NCI-H510A treated with DMSO at 0.1 percent for 48 hours (cell line): Measurements from ENCODE around the gene SP8.
"Not testable (repeated sequence)": the region's sequence is repeated elsewhere in the genome, so short reads cannot be mapped to it uniquely, and the experiment has no call there.

Experiments used
- DNase-seq: peaks from one replicate; lab custom pipeline; 2025; lab: John Stamatoyannopoulos, UW

SP8 gene

GRCh38 chr7:20786779-20787659 lies at the start of gene SP8:
Gene SP8, minus strand, starts transcription at chr7:20786886. Its CDS starts 88 bp downstream, at chr7:20786798.
- peak; percentile 75 for DNase-seq

DNA sequence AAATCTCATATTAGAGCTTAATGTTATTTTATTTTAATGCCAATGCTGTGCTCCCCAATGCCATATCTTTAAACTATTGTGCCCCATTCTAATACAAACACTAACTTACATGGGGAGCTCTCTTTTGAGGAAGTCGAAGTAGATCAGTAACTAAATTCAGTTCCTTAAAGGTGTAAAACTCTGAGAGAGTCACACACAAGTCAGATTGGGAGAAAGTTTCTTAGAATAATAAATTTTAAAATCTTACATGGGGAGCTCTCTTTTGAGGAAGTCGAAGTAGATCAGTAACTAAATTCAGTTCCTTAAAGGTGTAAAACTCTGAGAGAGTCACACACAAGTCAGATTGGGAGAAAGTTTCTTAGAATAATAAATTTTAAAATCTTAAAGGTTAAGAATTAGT lies 49.7 kb upstream of the SP8 start:
- DNase-seq = not testable (repeated sequence)

DNA sequence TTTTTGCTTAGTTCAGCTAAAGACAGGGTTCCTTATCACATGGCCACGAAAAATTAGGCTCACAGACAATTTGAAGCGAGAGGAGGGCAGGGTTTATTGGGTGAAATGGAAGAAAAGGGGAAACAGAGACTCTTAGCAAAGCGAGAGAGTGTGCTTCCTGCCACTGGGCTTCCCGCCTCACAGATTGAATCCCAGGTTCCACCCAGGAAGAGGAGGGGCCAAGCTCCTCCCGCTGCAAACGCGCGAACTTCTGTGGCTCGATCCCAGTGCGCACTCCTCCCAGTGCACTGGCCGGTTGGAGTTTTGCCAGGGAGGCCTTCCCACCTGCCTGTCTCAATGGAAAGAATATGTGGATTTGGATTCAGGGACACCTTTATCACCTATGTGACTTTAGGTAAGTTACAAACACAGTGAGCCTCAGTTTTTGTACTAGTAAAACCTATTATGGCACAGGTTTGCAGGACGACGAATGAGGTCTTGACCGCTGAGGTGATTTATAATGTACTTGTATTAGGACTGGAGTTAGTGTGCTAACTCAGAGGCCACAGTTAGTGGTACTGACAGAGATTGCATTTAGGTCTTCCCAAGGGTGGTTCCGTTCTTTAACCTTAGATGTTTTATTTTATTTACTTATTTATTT lies 48.5 kb upstream of the SP8 start:
- DNase-seq = no peak

GRCh38 chr7:20834656-20835055 lies 48.0 kb upstream of the SP8 start:
- DNase-seq = no peak

DNA sequence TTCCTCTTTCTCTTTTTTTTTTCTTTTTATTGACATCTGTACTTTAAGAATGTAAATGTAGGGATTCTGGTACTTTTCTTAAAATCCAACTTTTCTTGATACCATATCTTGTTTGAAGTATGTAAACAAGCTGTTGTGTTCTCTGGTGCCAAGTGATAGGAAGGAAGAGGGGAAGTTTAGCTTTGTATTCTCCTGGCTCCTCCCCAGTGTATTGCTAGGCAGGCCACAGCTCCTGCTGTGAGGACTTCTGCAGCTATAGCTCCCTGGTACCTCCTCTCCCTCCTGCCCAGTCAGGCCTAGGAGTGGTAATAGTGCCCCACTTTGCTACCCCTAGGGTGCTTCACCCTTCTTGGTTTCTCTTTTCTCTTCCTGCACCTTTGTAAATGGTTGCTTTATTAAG lies 45.3 kb upstream of the SP8 start:
- DNase-seq = no peak

DNA sequence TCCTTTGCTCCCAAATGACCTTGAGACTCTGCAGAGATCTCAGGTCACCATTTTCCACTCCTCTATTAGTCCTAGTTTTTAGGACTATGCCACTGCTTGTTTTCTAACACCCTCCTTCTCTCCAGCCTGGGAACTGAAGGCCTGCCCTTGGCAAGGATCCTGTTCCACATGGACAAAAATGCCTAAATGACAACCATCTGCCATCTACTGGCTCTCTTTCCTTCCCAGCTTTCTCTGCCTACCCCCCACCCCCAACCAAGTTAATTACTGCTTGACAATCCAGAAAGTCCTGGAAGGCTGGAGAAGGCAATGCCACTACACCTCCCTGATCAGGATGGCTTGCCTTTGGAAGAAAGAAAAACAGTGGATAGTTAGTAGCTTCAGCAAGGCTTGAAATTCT lies 44.8 kb upstream of the SP8 start:
- DNase-seq = no peak

GRCh38 chr7:20828947-20829346 lies 42.3 kb upstream of the SP8 start:
- peak; percentile 84 for DNase-seq

DNA sequence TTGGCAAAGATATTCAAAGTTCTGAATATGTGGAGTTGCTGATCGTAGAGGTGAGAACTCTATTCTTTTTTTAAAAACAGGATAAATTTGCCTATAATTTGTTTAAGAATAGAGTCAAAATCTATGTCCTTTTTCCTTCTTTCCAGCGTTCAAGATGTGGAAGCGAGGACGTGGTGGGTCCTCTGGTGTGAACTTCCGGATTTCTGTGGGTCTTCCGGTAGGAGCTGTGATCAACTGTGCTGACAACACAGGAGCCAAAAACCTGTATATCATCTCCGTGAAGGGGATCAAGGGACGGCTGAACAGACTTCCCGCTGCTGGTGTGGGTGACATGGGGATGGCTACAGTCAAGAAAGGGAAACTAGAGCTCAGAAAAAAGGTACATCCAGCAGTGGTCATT lies 40.5 kb upstream of the SP8 start:
- no peak for DNase-seq

DNA sequence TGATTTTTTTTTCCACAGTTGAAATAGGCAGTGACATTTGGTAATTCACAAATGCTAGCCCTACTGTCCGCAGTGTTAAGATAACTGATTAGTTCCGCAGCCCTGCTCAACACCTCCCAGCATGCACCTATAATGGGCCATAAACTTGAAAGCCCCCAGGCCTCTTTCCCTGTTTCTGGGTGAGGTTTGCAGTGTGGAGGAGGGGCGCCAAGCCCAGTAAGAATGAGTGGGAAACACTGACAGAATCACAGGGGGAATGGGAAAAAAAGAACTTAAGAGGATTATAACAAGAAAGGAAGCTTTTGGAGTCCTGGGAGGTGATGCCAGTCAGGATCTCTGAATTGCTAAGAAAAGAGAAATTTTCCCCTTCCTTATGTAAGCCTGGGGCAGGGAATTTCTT lies 39.6 kb upstream of the SP8 start:
- no peak for DNase-seq

GRCh38 chr7:20825555-20825954 lies 38.9 kb upstream of the SP8 start:
- no peak for DNase-seq

- not testable (repeated sequence) for DNase-seq
Observed at GRCh38 chr7:20821390-20821789, 34.7 kb upstream of the SP8 start.

DNA sequence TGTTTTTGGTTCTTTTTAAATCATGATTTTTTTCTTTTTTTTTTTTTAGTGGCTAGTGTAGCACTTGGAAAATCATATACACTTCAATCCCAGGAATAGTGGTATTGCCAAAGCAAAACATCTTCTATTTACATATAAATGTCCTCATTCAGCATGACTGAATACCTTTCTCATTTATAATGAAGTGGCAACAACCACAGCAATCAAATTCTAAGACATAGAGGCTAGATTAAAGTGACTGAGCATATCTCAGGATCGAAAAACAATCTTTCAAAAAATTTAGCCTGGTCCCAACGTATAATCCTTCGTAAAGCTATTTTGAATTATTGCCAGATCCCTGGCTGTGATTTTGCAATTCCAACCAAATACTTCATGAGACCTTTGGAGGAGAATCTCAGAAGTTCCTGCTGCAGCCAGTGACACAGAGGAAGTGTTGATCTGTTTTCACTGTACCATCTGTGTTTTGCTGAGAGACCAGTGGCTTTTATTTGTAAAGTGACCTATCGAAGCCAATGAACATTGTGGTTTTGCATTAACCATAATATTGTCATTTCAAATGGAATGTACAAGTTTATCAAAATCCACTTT lies 29.8 kb upstream of the SP8 start:
- DNase-seq = no peak

DNA sequence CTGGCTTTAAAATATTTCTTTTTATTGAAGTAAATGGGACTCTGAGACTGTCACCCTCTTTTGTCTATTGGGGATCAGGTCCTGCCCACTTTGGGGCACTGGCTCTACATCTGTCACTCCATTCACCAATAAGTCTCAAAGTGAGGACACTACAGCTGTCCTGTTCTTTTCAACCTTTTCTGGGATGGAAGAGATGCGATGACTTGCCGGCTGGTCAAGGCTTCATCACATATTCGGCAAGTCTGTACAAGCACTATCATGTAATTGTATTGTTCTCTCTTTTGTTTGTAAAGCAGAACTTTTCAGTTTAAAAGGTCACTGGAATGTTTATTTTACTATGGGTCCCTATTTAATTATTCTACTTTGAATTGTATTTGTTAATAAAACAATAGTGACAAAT lies 17.7 kb upstream of the SP8 start:
- no peak for DNase-seq

DNA sequence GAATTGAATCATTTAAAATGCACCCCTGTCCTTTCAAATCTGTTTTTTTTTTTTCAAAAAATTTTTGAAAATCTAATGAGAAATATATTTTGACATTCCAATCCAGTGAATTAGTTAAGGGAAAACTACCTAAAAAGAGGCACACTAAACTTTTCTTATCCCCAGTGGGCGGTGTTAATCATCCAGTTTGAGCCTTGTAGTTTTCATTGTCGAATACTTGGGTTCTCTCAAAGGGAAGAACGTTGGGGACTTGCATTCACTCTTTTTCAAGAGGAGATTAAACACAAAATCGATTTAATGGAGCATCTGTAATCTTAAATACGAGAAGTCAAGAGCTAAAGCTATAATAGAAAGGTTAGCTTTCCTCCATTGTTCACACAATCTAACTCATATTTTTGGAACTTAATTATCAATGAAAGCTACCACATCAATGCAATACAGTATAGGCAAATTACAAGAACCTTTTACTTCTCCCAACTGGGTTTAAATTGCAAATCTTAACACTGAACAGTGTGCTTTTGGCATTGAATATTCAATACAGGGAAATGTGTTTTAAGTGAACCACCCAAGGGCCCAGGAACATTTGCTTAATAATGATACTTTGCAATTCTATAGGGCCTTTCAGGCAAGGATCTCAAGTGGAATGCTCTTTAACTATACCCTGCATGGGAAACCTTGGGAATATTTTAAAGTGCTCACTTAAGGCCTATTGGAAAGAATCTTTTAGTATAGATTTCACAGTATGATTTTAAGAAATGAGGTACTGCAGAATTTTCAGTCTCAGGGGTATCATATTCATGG lies 13.1 kb upstream of the SP8 start:
- DNase-seq = no peak

- DNase-seq = peak; percentile 46
Observed at GRCh38 chr7:20798694-20799121, 12.0 kb upstream of the SP8 start.

GRCh38 chr7:20798081-20798693 lies 11.5 kb upstream of the SP8 start:
- DNase-seq = peak; percentile 59

DNA sequence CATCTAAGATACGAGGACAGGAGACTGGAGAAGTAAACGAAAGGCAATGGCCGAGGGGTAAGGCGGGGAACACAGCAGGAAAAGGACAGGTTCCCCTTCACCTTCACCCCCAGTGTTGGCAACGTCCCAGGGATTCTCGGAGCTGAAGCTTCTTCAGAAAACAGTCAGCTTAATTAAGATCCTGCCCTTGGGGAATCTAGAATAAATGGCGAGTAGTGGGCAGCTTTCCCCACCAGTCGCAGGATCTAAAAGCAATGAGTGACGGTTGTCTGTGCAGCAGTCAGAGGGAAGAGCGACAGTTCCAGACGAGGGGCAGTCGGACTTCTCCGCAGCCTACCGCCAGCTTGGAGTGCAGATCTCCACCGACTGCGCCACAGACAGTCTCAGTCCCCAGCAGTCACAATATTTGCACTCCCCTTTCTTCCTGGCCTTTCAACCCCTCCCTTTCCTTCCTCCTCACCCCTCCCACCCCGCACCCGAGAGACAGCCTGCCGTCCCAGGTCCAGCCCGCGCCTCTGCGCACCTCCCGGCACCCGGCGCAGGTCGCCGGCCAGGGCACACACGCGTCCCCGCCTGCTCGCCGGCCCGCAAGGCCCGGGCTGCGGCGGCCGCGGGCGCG lies 10.9 kb upstream of the SP8 start:
- DNase-seq = peak; percentile 65

DNA sequence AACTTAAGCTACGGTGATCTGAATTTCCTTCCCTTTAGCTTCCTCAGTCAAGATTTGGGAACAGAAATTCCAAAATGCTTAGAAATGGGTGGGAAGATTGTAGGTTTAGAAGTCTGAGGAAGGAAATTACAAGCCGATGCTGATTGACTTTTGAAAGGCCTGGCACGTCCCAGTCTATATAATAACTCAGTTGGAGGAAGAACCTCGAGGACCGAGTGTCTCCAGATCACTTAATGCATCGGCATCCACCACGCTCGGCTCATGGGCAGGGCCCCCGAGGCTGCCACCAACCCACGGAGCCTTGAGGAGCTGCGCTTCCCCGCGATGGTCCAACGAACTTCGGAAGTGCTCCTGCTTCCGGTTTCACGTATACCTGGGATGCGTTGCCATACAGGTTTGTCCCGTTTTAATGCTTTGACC lies 10.4 kb upstream of the SP8 start:
- DNase-seq = peak; percentile 32

DNA sequence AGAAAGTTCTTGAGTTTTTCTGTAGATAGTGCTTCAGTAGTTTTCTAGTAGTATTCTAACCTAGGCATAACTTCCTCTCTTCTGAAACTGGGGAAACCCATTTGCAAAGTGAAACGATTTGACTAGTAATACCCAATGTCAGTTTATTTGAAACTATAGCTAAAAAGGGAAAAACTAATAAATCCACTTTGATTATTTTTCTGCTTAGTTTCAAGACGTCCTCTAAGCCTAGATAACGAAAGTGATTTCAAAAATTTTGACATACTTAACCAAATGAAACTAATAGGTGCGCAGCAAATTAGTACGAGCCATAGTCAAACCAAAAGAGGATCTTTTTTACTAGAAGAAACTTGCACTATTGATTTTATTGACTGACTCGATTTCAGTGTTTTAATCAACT lies 9.8 kb upstream of the SP8 start:
- DNase-seq = no peak

DNA sequence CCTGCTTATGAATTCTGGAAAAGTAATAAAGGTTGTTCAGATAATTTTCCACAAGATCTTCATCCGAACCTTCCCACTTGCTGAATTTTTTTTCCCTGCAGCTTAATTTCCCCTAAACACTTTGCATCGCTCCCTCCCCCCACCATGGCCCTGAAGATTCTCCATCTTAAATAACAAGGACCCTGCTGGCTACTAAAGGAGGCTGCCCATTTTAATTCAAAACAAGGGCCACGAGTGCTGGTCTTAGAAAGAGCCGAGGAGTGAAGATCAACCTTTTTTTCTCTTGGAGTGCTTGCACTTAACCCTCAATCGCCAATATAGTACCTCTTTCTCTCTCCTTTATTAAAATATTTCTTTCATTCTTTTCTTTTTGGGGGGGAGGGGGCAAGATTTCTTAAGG lies 9.2 kb upstream of the SP8 start:
- DNase-seq = no peak

DNA sequence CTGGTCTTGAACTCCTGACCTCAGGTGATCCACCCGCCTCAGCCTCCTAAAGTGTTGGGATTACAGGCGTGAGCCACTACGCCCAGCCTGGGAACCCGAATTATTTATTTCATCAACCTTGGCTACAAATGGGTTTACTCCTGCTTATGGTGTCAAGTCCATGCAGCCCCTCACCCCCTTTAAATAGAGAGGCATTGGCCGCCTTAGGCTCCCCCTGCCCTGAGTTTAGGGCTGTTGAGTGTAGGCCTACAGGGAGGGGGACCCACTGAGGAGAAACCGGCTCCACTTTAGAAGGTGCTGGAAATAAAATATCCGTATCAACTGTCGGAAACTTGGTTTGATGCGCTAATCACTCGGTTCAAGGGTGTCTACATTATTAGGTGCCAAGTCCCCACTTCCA lies 8.7 kb upstream of the SP8 start:
- no peak for DNase-seq
